DOHH2 (cell line): Measurements from ENCODE around the gene PTPRK.
"Not testable (repeated sequence)": the region's sequence is repeated elsewhere in the genome, so short reads cannot be mapped to it uniquely, and the experiment has no call there.

Source experiments
- H3F3A ChIP-seq: fragments of 200-600 bp; sonication (generic), shearing (Covaris generic); 2 replicates; pipeline ENCODE4 v1.6.0; 2016; ENCODE audit warnings: antibody characterized with exemption, mild to moderate bottlenecking; ENCODE audit not compliant: control insufficient read depth, insufficient read depth
- H3K27ac ChIP-seq: fragments of 200-600 bp; sonication (generic); 2 replicates; pipeline ENCODE4 v1.5.1; 2014; ENCODE audit warnings: low read depth, mild to moderate bottlenecking, low read length, moderate library complexity
- H3K27me3 ChIP-seq: fragments of 200-600 bp; sonication (generic); 2 replicates; pipeline ENCODE4 v1.6.1; 2014; ENCODE audit warnings: mild to moderate bottlenecking, low read length, mixed read lengths; ENCODE audit not compliant: control insufficient read depth
- H3K36me3 ChIP-seq: fragments of 200-600 bp; sonication (generic); 2 replicates; pipeline ENCODE4 v1.6.1; 2014; ENCODE audit warnings: mild to moderate bottlenecking, low read length, moderate library complexity, mixed read lengths; ENCODE audit not compliant: control insufficient read depth
- H3K4me1 ChIP-seq: fragments of 200-600 bp; sonication (generic); 2 replicates; pipeline ENCODE4 v1.6.1; 2014; ENCODE audit warnings: mild to moderate bottlenecking, low read length, mixed read lengths; ENCODE audit not compliant: control insufficient read depth
- H3K4me2 ChIP-seq: fragments of 200-600 bp; sonication (generic); 2 replicates; pipeline ENCODE4 v1.6.0; 2014; ENCODE audit warnings: mild to moderate bottlenecking, low read length, moderate library complexity
- H3K4me3 ChIP-seq: fragments of 200-600 bp; sonication (generic); 2 replicates; pipeline ENCODE4 v1.5.1; 2014; ENCODE audit warnings: mild to moderate bottlenecking, low read length, mixed read lengths
- H3K79me2 ChIP-seq: fragments of 200-600 bp; sonication (generic); 2 replicates; pipeline ENCODE4 v1.6.1; 2014; ENCODE audit warnings: mild to moderate bottlenecking, low read length, mixed read lengths; ENCODE audit not compliant: control insufficient read depth
- H3K9me2 ChIP-seq: fragments of 200-600 bp; sonication (generic); replicated peaks from 2 replicates; pipeline ENCODE4 v1.6.1; 2014; ENCODE audit warnings: mild to moderate bottlenecking, low read length, mixed read lengths; ENCODE audit not compliant: control insufficient read depth
- H3K9me3 ChIP-seq: fragments of 200-600 bp; sonication (generic); 2 replicates; pipeline ENCODE4 v1.6.1; 2014; ENCODE audit warnings: antibody characterized with exemption, low read length, mixed read lengths; ENCODE audit not compliant: control insufficient read depth, insufficient read depth
- H4K20me1 ChIP-seq: fragments of 200-600 bp; sonication (generic); 2 replicates; pipeline ENCODE4 v1.6.0; 2014; ENCODE audit warnings: low read depth, mild to moderate bottlenecking, antibody characterized with exemption, low read length, moderate library complexity; ENCODE audit not compliant: control insufficient read depth, insufficient read depth
- CTCF ChIP-seq: fragments of 200-600 bp; sonication (generic); IDR thresholded peaks from one replicate; pipeline ENCODE4 v1.5.1; 2014; ENCODE audit warnings: antibody characterized with exemption, mild to moderate bottlenecking, low read depth, low read length; ENCODE audit not compliant: poor library complexity, severe bottlenecking
- EZH2phosphoT487 ChIP-seq: fragments of 200-600 bp; sonication (generic); IDR thresholded peaks from 2 replicates; pipeline ENCODE4 v1.6.1; 2017; ENCODE audit warnings: borderline replicate concordance, mild to moderate bottlenecking, antibody characterized with exemption, low read length, moderate library complexity, mixed read lengths

The PTPRK gene

GRCh38 chr6:127990074-127990473 is 530.3 kb downstream of the PTPRK start:
- Histone ChIP-seq H3K27ac (no peak overlapping the region), H3K36me3 (no peaks in the 10 kb centered on the region), H3K79me2 (no peaks in the 10 kb centered on the region), H3K9me3 (no peaks in the 10 kb centered on the region), H3K4me1 (no peaks in the 10 kb centered on the region), H3K4me2 (no peak overlapping the region), H3K27me3 (no peaks in the 10 kb centered on the region), H4K20me1 (no peaks in the 10 kb centered on the region), H3K4me3 (no peak overlapping the region), H3F3A (no peaks in the 10 kb centered on the region), H3K9me2 (no peaks in the 10 kb centered on the region)
- TF ChIP-seq EZH2phosphoT487: no peak
- no peak for TF ChIP-seq CTCF

GRCh38 chr6:127980996-127981395 is 539.4 kb downstream of the PTPRK start:
- Histone ChIP-seq H3F3A (no peaks in the 10 kb centered on the region), H3K9me3 (no peaks in the 10 kb centered on the region), H3K4me2 (no peak overlapping the region), H3K27ac (no peak overlapping the region), H3K79me2 (no peaks in the 10 kb centered on the region), H3K4me1 (no peaks in the 10 kb centered on the region), H3K9me2 (no peaks in the 10 kb centered on the region), H3K27me3 (no peaks in the 10 kb centered on the region), H4K20me1 (no peaks in the 10 kb centered on the region), H3K36me3 (no peaks in the 10 kb centered on the region), H3K4me3 (no peak overlapping the region)
- TF ChIP-seq CTCF: no peak
- TF ChIP-seq EZH2phosphoT487: no peak

- H3K9me2 ChIP-seq, H3K4me2 ChIP-seq, H3K9me3 ChIP-seq, H3F3A ChIP-seq, H4K20me1 ChIP-seq, H3K4me3 ChIP-seq, H3K27ac ChIP-seq, H3K4me1 ChIP-seq, H3K36me3 ChIP-seq, H3K79me2 ChIP-seq, H3K27me3 ChIP-seq: not testable (repeated sequence)
Measured at GRCh38 chr6:127978185-127978584, 542.2 kb downstream of the PTPRK start.

GRCh38 chr6:127976796-127977195 is 543.6 kb downstream of the PTPRK start:
- Histone ChIP-seq H4K20me1 (no peaks in the 10 kb centered on the region), H3K79me2 (no peaks in the 10 kb centered on the region), H3F3A (no peaks in the 10 kb centered on the region), H3K9me3 (no peaks in the 10 kb centered on the region), H3K4me2 (no peak overlapping the region), H3K4me1 (no peaks in the 10 kb centered on the region), H3K27ac (no peak overlapping the region), H3K4me3 (no peak overlapping the region), H3K27me3 (no peaks in the 10 kb centered on the region), H3K9me2 (no peaks in the 10 kb centered on the region), H3K36me3 (no peaks in the 10 kb centered on the region)
- TF ChIP-seq EZH2phosphoT487 (no peak), CTCF (no peak)
